ENCODE measurements around the gene TSPAN9.

The TSPAN9 gene

GRCh38 chr12:3311491-3312103 lies 234.4 kb downstream of the TSPAN9 start:
- Histone ChIP-seq H3K9me3 (ENCODE audit: control insufficient read depth, low read length) (no peaks in the 10 kb centered on the region), H3K4me3 (ENCODE audit: low read length) (no peak overlapping the region), H3K9ac (ENCODE audit: low read length) (no peak overlapping the region), H3K4me1 (ENCODE audit: control insufficient read depth, insufficient read depth, low read length) (peaks cover 9% of the 10 kb centered on the region), H3K36me3 (ENCODE audit: control insufficient read depth, insufficient read depth, low read length, severe bottlenecking) (no peaks in the 10 kb centered on the region), H3K27me3 (replicated peaks; ENCODE audit: control insufficient read depth, insufficient read depth, low read length) (peaks cover 19% of the 10 kb centered on the region)
- DNase-seq (ENCODE audit: low read depth), result no peak

- H3K4me3 ChIP-seq (ENCODE audit: low read length), result no peak overlapping the region
- H3K27me3 ChIP-seq (replicated peaks; ENCODE audit: control insufficient read depth, insufficient read depth, low read length), result peaks cover 14% of the 10 kb centered on the region
- H3K9ac ChIP-seq (ENCODE audit: low read length), result no peak overlapping the region
- no peaks in the 10 kb centered on the region for H3K36me3 ChIP-seq (ENCODE audit: control insufficient read depth, insufficient read depth, low read length, severe bottlenecking)
- H3K4me1 ChIP-seq (ENCODE audit: control insufficient read depth, insufficient read depth, low read length), result peaks cover 9% of the 10 kb centered on the region
- peak; percentile 52 for DNase-seq (ENCODE audit: low read depth)
- no peaks in the 10 kb centered on the region for H3K9me3 ChIP-seq (ENCODE audit: control insufficient read depth, low read length)
Observed at GRCh38 chr12:3313066-3313465, 235.9 kb downstream of the TSPAN9 start.

- Histone ChIP-seq H3K27me3 (replicated peaks; ENCODE audit: control insufficient read depth, insufficient read depth, low read length) (peaks cover 13% of the 10 kb centered on the region), H3K4me3 (ENCODE audit: low read length) (no peak overlapping the region), H3K9me3 (ENCODE audit: control insufficient read depth, low read length) (no peaks in the 10 kb centered on the region), H3K9ac (ENCODE audit: low read length) (no peak overlapping the region), H3K36me3 (ENCODE audit: control insufficient read depth, insufficient read depth, low read length, severe bottlenecking) (no peaks in the 10 kb centered on the region), H3K4me1 (ENCODE audit: control insufficient read depth, insufficient read depth, low read length) (peaks cover 9% of the 10 kb centered on the region)
- peak; percentile 16 for DNase-seq (ENCODE audit: low read depth)
Observed at GRCh38 chr12:3313675-3314663, 236.8 kb downstream of the TSPAN9 start.

- no peaks in the 10 kb centered on the region for H3K9me3 ChIP-seq (ENCODE audit: control insufficient read depth, low read length)
- H3K4me3 ChIP-seq (ENCODE audit: low read length), result no peak overlapping the region
- H3K36me3 ChIP-seq (ENCODE audit: control insufficient read depth, insufficient read depth, low read length, severe bottlenecking), result no peaks in the 10 kb centered on the region
- peaks cover 13% of the 10 kb centered on the region for H3K27me3 ChIP-seq (replicated peaks; ENCODE audit: control insufficient read depth, insufficient read depth, low read length)
- peaks cover 9% of the 10 kb centered on the region for H3K4me1 ChIP-seq (ENCODE audit: control insufficient read depth, insufficient read depth, low read length)
- DNase-seq (ENCODE audit: low read depth), result no peak
- H3K9ac ChIP-seq (ENCODE audit: low read length), result no peak overlapping the region
Observed at GRCh38 chr12:3315201-3315661, 238.1 kb downstream of the TSPAN9 start.

- no peak overlapping the region for H3K9ac ChIP-seq (ENCODE audit: low read length)
- no peak for DNase-seq (ENCODE audit: low read depth)
- peaks cover 9% of the 10 kb centered on the region for H3K4me1 ChIP-seq (ENCODE audit: control insufficient read depth, insufficient read depth, low read length)
- no peaks in the 10 kb centered on the region for H3K36me3 ChIP-seq (ENCODE audit: control insufficient read depth, insufficient read depth, low read length, severe bottlenecking)
- H3K9me3 ChIP-seq (ENCODE audit: control insufficient read depth, low read length), result no peaks in the 10 kb centered on the region
- H3K27me3 ChIP-seq (replicated peaks; ENCODE audit: control insufficient read depth, insufficient read depth, low read length), result peaks cover 16% of the 10 kb centered on the region
- H3K4me3 ChIP-seq (ENCODE audit: low read length), result no peak overlapping the region
Observed at GRCh38 chr12:3316776-3317480, 239.7 kb downstream of the TSPAN9 start.

- DNase-seq (ENCODE audit: low read depth), result no peak
- Histone ChIP-seq H3K4me3 (ENCODE audit: low read length) (no peak overlapping the region), H3K36me3 (ENCODE audit: control insufficient read depth, insufficient read depth, low read length, severe bottlenecking) (no peaks in the 10 kb centered on the region), H3K9me3 (ENCODE audit: control insufficient read depth, low read length) (no peaks in the 10 kb centered on the region), H3K4me1 (ENCODE audit: control insufficient read depth, insufficient read depth, low read length) (peaks cover 9% of the 10 kb centered on the region), H3K27me3 (replicated peaks; ENCODE audit: control insufficient read depth, insufficient read depth, low read length) (peaks cover 18% of the 10 kb centered on the region), H3K9ac (ENCODE audit: low read length) (no peak overlapping the region)
Observed at GRCh38 chr12:3317481-3317815, 240.3 kb downstream of the TSPAN9 start.

- Histone ChIP-seq H3K4me3 (ENCODE audit: low read length) (no peak overlapping the region), H3K27me3 (replicated peaks; ENCODE audit: control insufficient read depth, insufficient read depth, low read length) (peaks cover 18% of the 10 kb centered on the region), H3K4me1 (ENCODE audit: control insufficient read depth, insufficient read depth, low read length) (peaks cover 9% of the 10 kb centered on the region), H3K9ac (ENCODE audit: low read length) (no peak overlapping the region), H3K9me3 (ENCODE audit: control insufficient read depth, low read length) (no peaks in the 10 kb centered on the region), H3K36me3 (ENCODE audit: control insufficient read depth, insufficient read depth, low read length, severe bottlenecking) (no peaks in the 10 kb centered on the region)
- DNase-seq (ENCODE audit: low read depth), result no peak
Observed at GRCh38 chr12:3317841-3318501, 240.8 kb downstream of the TSPAN9 start.

GRCh38 chr12:3319723-3320492 lies 242.7 kb downstream of the TSPAN9 start:
- H3K9me3 ChIP-seq (ENCODE audit: control insufficient read depth, low read length), result no peaks in the 10 kb centered on the region
- no peak overlapping the region for H3K4me3 ChIP-seq (ENCODE audit: low read length)
- no peaks in the 10 kb centered on the region for H3K36me3 ChIP-seq (ENCODE audit: control insufficient read depth, insufficient read depth, low read length, severe bottlenecking)
- H3K27me3 ChIP-seq (replicated peaks; ENCODE audit: control insufficient read depth, insufficient read depth, low read length), result peaks cover 28% of the 10 kb centered on the region
- H3K9ac ChIP-seq (ENCODE audit: low read length), result no peak overlapping the region
- peaks cover 8% of the 10 kb centered on the region for H3K4me1 ChIP-seq (ENCODE audit: control insufficient read depth, insufficient read depth, low read length)
- DNase-seq (ENCODE audit: low read depth), result no peak

- H3K9me3 ChIP-seq (ENCODE audit: control insufficient read depth, low read length), result no peaks in the 10 kb centered on the region
- H3K4me1 ChIP-seq (ENCODE audit: control insufficient read depth, insufficient read depth, low read length), result no peaks in the 10 kb centered on the region
- no peak for DNase-seq (ENCODE audit: low read depth)
- peaks cover 28% of the 10 kb centered on the region for H3K27me3 ChIP-seq (replicated peaks; ENCODE audit: control insufficient read depth, insufficient read depth, low read length)
- H3K36me3 ChIP-seq (ENCODE audit: control insufficient read depth, insufficient read depth, low read length, severe bottlenecking), result no peaks in the 10 kb centered on the region
- no peak overlapping the region for H3K4me3 ChIP-seq (ENCODE audit: low read length)
- H3K9ac ChIP-seq (ENCODE audit: low read length), result no peak overlapping the region
Observed at GRCh38 chr12:3320881-3321509, 243.8 kb downstream of the TSPAN9 start.

- Histone ChIP-seq H3K9me3 (ENCODE audit: control insufficient read depth, low read length) (no peaks in the 10 kb centered on the region), H3K36me3 (ENCODE audit: control insufficient read depth, insufficient read depth, low read length, severe bottlenecking) (no peaks in the 10 kb centered on the region), H3K27me3 (replicated peaks; ENCODE audit: control insufficient read depth, insufficient read depth, low read length) (peaks cover 34% of the 10 kb centered on the region), H3K9ac (ENCODE audit: low read length) (no peak overlapping the region), H3K4me3 (ENCODE audit: low read length) (no peak overlapping the region), H3K4me1 (ENCODE audit: control insufficient read depth, insufficient read depth, low read length) (no peaks in the 10 kb centered on the region)
- DNase-seq (ENCODE audit: low read depth), result no peak
Observed at GRCh38 chr12:3321881-3322280, 244.7 kb downstream of the TSPAN9 start.
